ENCODE results near the gene FNDC3A.

DNA sequence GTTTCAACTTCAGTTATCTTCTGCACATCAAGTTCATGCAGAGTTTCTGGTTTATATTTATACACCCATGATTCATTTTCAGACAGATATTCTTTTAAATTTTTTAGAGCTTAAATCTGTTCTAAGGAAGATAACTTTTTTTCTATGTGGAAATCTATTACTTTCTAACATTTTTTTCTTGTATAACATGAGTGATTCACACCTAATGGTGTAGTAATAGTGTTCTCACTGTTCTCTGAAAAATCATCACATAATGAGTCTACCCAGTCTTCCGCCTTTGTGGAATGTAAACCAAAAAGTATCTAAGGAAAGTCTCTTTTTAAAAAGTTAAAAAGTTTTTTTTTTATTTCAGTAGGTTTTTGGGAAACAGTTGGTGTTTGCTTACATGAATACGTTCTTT lies 70.8 kb downstream of the FNDC3A start:
- TF ChIP-seq YY1 (IDR thresholded peaks at IDR 0.05; ENCODE audit: insufficient read depth, insufficient read length), result no peak
- no peak for TF ChIP-seq ZNF274 (IDR thresholded peaks at IDR 0.05; ENCODE audit: low read depth, low read length)

Measured in NT2/D1 (cell line).